H1 (cell line): ENCODE results near the gene MPPE1. TPM values are rescaled to one million over a fixed set of nuclear protein-coding genes. Genes with fewer than 3 reads are reported as not detected.

Experiments
- CTCF ChIA-PET: fragments of 300-600 bp; sonication (Branson Sonifier 250); formaldehyde crosslinking; loops from one replicate; lab custom pipeline; 2021; ENCODE audit not compliant: partially characterized antibody; lab: Charles Lee
- POLR2A ChIA-PET: fragments of 300-600 bp; sonication (Branson Sonifier 250); formaldehyde crosslinking; loops from one replicate; lab custom pipeline; 2021; ENCODE audit warnings: inconsistent platforms; ENCODE audit not compliant: partially characterized antibody; lab: Charles Lee
- DNase-seq, 2 experiments: peaks; one replicate each; pipeline versions ENCODE4 v3.0.0 to v3.0.0-alpha.2; 2010 to 2022; ENCODE audit warnings: low spot score in 2 of 2, low read depth in 1 of 2, mixed read lengths in 1 of 2
- FAIRE-seq: peaks from 2 replicates; lab custom pipeline; 2011; peaks lifted over from hg19 to GRCh38; lab: Jason Lieb, UNC
- H2AFZ ChIP-seq: 2 replicates; pipeline ENCODE4 v1.8.1; 2012; ENCODE audit warnings: low read length, inconsistent platforms
- H2AK5ac ChIP-seq: 2 replicates; pipeline ENCODE4 v1.6.1; 2013; ENCODE audit warnings: low read depth, low read length
- H2BK120ac ChIP-seq: replicated peaks from 2 replicates; pipeline ENCODE3; 2013; ENCODE audit warnings: low read depth, low read length, inconsistent platforms
- H2BK12ac ChIP-seq: 2 replicates; pipeline ENCODE4 v1.6.1; 2013; ENCODE audit warnings: low read depth, low read length
- H2BK15ac ChIP-seq: 2 replicates; pipeline ENCODE4 v1.6.1; 2013; ENCODE audit warnings: low read length
- H2BK20ac ChIP-seq: 2 replicates; pipeline ENCODE4 v1.6.1; 2013; ENCODE audit warnings: low read length
- H2BK5ac ChIP-seq: 2 replicates; pipeline ENCODE4 v1.6.1; 2013; ENCODE audit warnings: low read depth, low read length
- H3K14ac ChIP-seq: 2 replicates; pipeline ENCODE4 v1.6.1; 2013; ENCODE audit warnings: inconsistent platforms; ENCODE audit not compliant: insufficient read length
- H3K18ac ChIP-seq: 2 replicates; pipeline ENCODE4 v1.6.1; 2013; ENCODE audit warnings: low read length; ENCODE audit errors: extremely low read depth
- H3K23ac ChIP-seq: 2 replicates; pipeline ENCODE4 v1.6.1; 2013; ENCODE audit warnings: inconsistent platforms; ENCODE audit not compliant: insufficient read length
- H3K23me2 ChIP-seq: 2 replicates; pipeline ENCODE4 v1.6.1; 2013; ENCODE audit warnings: low read depth, low read length
- H3K27ac ChIP-seq: 2 replicates; pipeline ENCODE4 v1.6.1; 2011; ENCODE audit warnings: low read depth, low read length, inconsistent platforms
- H3K27me3 ChIP-seq, 4 experiments: replicated peaks in 1 of 4; 1 replicate in 1 of 4; 2 replicates in 3 of 4; pipeline versions ENCODE4 v1.6.1 to v1.8.1; 2011 to 2013; ENCODE audit warnings: low read length in 3 of 4, mild to moderate bottlenecking in 3 of 4, inconsistent platforms in 2 of 4, mixed read lengths in 2 of 4, moderate library complexity in 1 of 4; ENCODE audit not compliant: control insufficient read depth in 3 of 4, insufficient read depth in 3 of 4; ENCODE audit errors: extremely low read depth in 1 of 4
- H3K36me3 ChIP-seq, 4 experiments: 2 replicates each; pipeline versions ENCODE4 v1.6.1 to v1.8.1; 2011 to 2013; ENCODE audit warnings: mild to moderate bottlenecking in 4 of 4, low read length in 3 of 4, moderate library complexity in 2 of 4, control low read depth in 1 of 4, inconsistent platforms in 1 of 4; ENCODE audit not compliant: insufficient read depth in 4 of 4, control insufficient read depth in 2 of 4
- H3K4ac ChIP-seq: replicated peaks from 2 replicates; pipeline ENCODE3; 2013; ENCODE audit warnings: low read length, low read depth, mixed read lengths, inconsistent platforms; ENCODE audit not compliant: insufficient read length
- H3K4me1 ChIP-seq, 4 experiments: replicated peaks in 1 of 4; 1 replicate in 1 of 4; 2 replicates in 3 of 4; pipeline versions ENCODE4 v1.6.1 to v1.8.1; 2011 to 2013; ENCODE audit warnings: low read length in 3 of 4, inconsistent platforms in 2 of 4, mixed read lengths in 1 of 4; ENCODE audit not compliant: insufficient read depth in 4 of 4, control insufficient read depth in 3 of 4
- H3K4me2 ChIP-seq, 2 experiments: 2 replicates each; pipeline versions ENCODE4 v1.6.1 to v1.8.1; 2011 to 2013; ENCODE audit warnings: low read depth in 2 of 2, low read length in 2 of 2, control low read depth in 1 of 2, inconsistent platforms in 1 of 2, mild to moderate bottlenecking in 1 of 2; ENCODE audit not compliant: insufficient read depth in 1 of 2
- H3K4me3 ChIP-seq, 4 experiments: fragments of 200-600, 300-600 bp in 1 of 4; sonication (generic), shearing (Covaris generic), sonication (Bioruptor Twin) in 1 of 4; 2 replicates each; pipeline versions ENCODE4 v1.5.1 to v1.8.1; 2011 to 2016; ENCODE audit warnings: low read length in 4 of 4, low read depth in 3 of 4, control low read depth in 2 of 4, inconsistent platforms in 2 of 4, mild to moderate bottlenecking in 2 of 4, mixed read lengths in 1 of 4, moderate library complexity in 1 of 4; ENCODE audit not compliant: insufficient read depth in 2 of 4; ENCODE audit errors: extremely low read depth in 1 of 4
- H3K56ac ChIP-seq: replicated peaks from 2 replicates; pipeline ENCODE3; 2013; ENCODE audit warnings: low read depth, mild to moderate bottlenecking, mixed read lengths, low read length, inconsistent platforms; ENCODE audit not compliant: insufficient read length
- H3K79me1 ChIP-seq: 2 replicates; pipeline ENCODE4 v1.6.1; 2013; ENCODE audit warnings: low read depth, low read length, control low read depth
- H3K79me2 ChIP-seq, 2 experiments: 2 replicates each; pipeline versions ENCODE4 v1.6.1 to v1.8.1; 2012 to 2013; ENCODE audit warnings: low read length in 2 of 2, mild to moderate bottlenecking in 2 of 2, inconsistent platforms in 1 of 2; ENCODE audit not compliant: insufficient read depth in 2 of 2, control insufficient read depth in 1 of 2
- H3K9ac ChIP-seq, 4 experiments: replicated peaks in 1 of 4; 1 replicate in 1 of 4; 2 replicates in 3 of 4; pipeline versions ENCODE4 v1.6.1 to v1.8.1; 2011 to 2013; ENCODE audit warnings: low read depth in 3 of 4, low read length in 3 of 4, control low read depth in 2 of 4, mild to moderate bottlenecking in 2 of 4, moderate library complexity in 2 of 4, inconsistent platforms in 1 of 4; ENCODE audit errors: extremely low read depth in 1 of 4
- H3K9me3 ChIP-seq, 2 experiments: 2 replicates each; pipeline versions ENCODE4 v1.6.1 to v1.8.1; 2012 to 2013; ENCODE audit warnings: mild to moderate bottlenecking in 2 of 2, moderate library complexity in 2 of 2, control low read depth in 1 of 2, inconsistent platforms in 1 of 2, low read depth in 1 of 2, low read length in 1 of 2, mixed read lengths in 1 of 2; ENCODE audit not compliant: insufficient read depth in 2 of 2
- H4K20me1 ChIP-seq, 2 experiments: replicated peaks in 1 of 2; 2 replicates each; pipeline versions ENCODE3 to v1.8.1; 2011 to 2013; ENCODE audit warnings: inconsistent platforms in 2 of 2, low read length in 2 of 2, mild to moderate bottlenecking in 1 of 2; ENCODE audit not compliant: insufficient read depth in 2 of 2, control insufficient read depth in 1 of 2
- H4K5ac ChIP-seq: 2 replicates; pipeline ENCODE4 v1.6.1; 2013; ENCODE audit warnings: low read length, low read depth, mixed read lengths, inconsistent platforms; ENCODE audit not compliant: insufficient read length
- H4K8ac ChIP-seq: 2 replicates; pipeline ENCODE4 v1.8.0; 2013; ENCODE audit warnings: mild to moderate bottlenecking, moderate library complexity, low read length, inconsistent platforms; ENCODE audit not compliant: insufficient read depth; ENCODE audit errors: extremely low read depth
- H4K91ac ChIP-seq: replicated peaks from 2 replicates; pipeline ENCODE3; 2013; ENCODE audit warnings: low read length, mixed read lengths, inconsistent platforms; ENCODE audit not compliant: insufficient read length
- BACH1 ChIP-seq: IDR thresholded peaks from 2 replicates; pipeline ENCODE4 v1.6.1; 2012; ENCODE audit warnings: low read length, improper control_type of control experiment
- JUN ChIP-seq: IDR thresholded peaks from 2 replicates; pipeline ENCODE4 v1.6.1; 2011; ENCODE audit warnings: low read depth, mild to moderate bottlenecking, improper control_type of control experiment, low read length
- POLR2A ChIP-seq, 2 experiments: IDR thresholded peaks; 1 replicate in 1 of 2; 2 replicates in 1 of 2; pipeline ENCODE4 v1.6.1; 2011; ENCODE audit warnings: low read depth in 2 of 2, low read length in 2 of 2, mild to moderate bottlenecking in 2 of 2; ENCODE audit errors: control extremely low read depth in 1 of 2
- RBBP5 ChIP-seq: IDR thresholded peaks from 2 replicates; pipeline ENCODE4 v1.7.1; 2012; ENCODE audit warnings: low read depth, mild to moderate bottlenecking, inconsistent platforms, low read length, moderate library complexity, borderline replicate concordance
- RXRA ChIP-seq: IDR thresholded peaks from 2 replicates; pipeline ENCODE4 v1.6.1; 2011; ENCODE audit warnings: low read depth, mild to moderate bottlenecking, low read length, moderate library complexity; ENCODE audit not compliant: insufficient read depth
- SIX5 ChIP-seq: IDR thresholded peaks from 2 replicates; pipeline ENCODE4 v1.6.1; 2011; ENCODE audit warnings: mild to moderate bottlenecking, low read depth, low read length
- SUZ12 ChIP-seq: fragments of 200-600 bp; sonication (generic); IDR thresholded peaks from 2 replicates; pipeline ENCODE4 v1.6.1; 2012; ENCODE audit warnings: mild to moderate bottlenecking, inconsistent platforms, low read length, moderate library complexity, mixed read lengths
- WGBS, 2 experiments: shearing (Covaris generic) in 1 of 2; methylation state at CpG; one replicate each; pipeline versions ENCODE4 v1.1.6 to v1.1.7; 2013 to 2015; ENCODE audit warnings: low lambda C conversion rate in 2 of 2, mixed read lengths in 2 of 2, inconsistent platforms in 1 of 2, low coverage in 1 of 2, missing lambda C conversion rate in 1 of 2; ENCODE audit not compliant: insufficient replicate concordance in 2 of 2, insufficient coverage in 1 of 2, insufficient read length in 1 of 2; ENCODE audit errors: extremely low coverage in 1 of 2, missing lambda C conversion rate in 1 of 2; 5-methylcytosine and 5-hydroxymethylcytosine counted together
- polyA plus RNA-seq, 7 experiments: library from polyadenylated mRNA; depleted of rRNA in 3 of 7; stranded (reverse) in 5 of 7; unstranded in 2 of 7; fragments of >200 nt in 5 of 7; fragments of 200-250 nt in 2 of 7; gene quantifications; 1 replicate in 5 of 7; 2 replicates in 1 of 7; 4 replicates in 1 of 7; pipeline versions ENCODE4 v1.2.1 to v1.2.3, GENCODE V29; 2011 to 2013; ENCODE audit warnings: missing spikeins in 2 of 7, mixed read lengths in 2 of 7
- total RNA-seq: library from RNA; stranded (reverse); fragmentation: NEBNext Ultra II Directional; extraction: Animal tissue kit (Norgen Biotek cat#: 25700); gene quantifications from 2 replicates; pipeline ENCODE4 v1.2.1, GENCODE V29; 2021
- TF ChIP-seq, protein P1 (sequence below): IDR thresholded peaks from 2 replicates; pipeline ENCODE4 v1.6.1; 2012; ENCODE audit warnings: inconsistent platforms
- TF ChIP-seq, protein P2 (sequence below): IDR thresholded peaks from 2 replicates; pipeline ENCODE4 v1.6.1; 2011; ENCODE audit warnings: low read depth, mild to moderate bottlenecking, low read length; ENCODE audit not compliant: insufficient read depth
- TF ChIP-seq, protein P3 (sequence below), 3 experiments: IDR thresholded peaks; 1 replicate in 2 of 3; 2 replicates in 1 of 3; pipeline versions ENCODE4 v1.5.1 to v1.6.1; 2011; ENCODE audit warnings: low read length in 3 of 3, mild to moderate bottlenecking in 3 of 3, inconsistent platforms in 2 of 3, low read depth in 1 of 3, moderate library complexity in 1 of 3; ENCODE audit not compliant: insufficient read depth in 1 of 3; ENCODE audit errors: control extremely low read depth in 1 of 3

The MPPE1 gene
- total and polyA plus RNA-seq, 2 of the 8 experiments (the other 6 are each of a cell fraction or from before 2014, with no cell fraction given), result 13.7 to 20.9 TPM

DNA sequence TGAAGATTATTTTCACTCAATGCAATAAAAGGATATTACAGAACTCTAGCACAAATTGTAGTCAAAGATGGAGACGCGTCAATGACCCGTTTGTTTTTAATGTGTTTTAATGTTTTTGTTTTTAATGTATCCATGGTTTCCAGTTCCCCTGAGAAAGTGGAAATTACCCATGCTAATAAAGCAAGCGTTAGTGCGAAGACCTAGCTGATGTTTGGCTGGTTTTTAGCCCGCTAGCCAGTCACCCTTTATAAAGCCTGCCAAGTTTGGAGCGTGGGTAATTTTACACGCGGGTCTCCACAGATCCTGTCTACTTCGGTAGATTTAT, 57.3 kb downstream of the MPPE1 start:
- POLR2A ChIA-PET, result interaction anchor here (0.9 to 1.5 kb wide), 3 partner anchors 10 to 41 kb away, joined by 3 to 5 read pairs (median 3); no protein-coding TSS in a partner anchor
- H3K4me3 ChIP-seq, result peak overlapping the region; percentile 90 to 100 (median 95)
- TF ChIP-seq JUN (no peak), SUZ12 (no peak), POLR2A (IDR thresholded peaks at IDR 0.05; ENCODE audit: control extremely low read depth in 1 of 2, low read depth in 2 of 2, low read length in 2 of 2) (no peak), SIX5 (no peak), BACH1 (no peak), RXRA (no peak), RBBP5 (no peak)
- TF ChIP-seq, protein P1, sequence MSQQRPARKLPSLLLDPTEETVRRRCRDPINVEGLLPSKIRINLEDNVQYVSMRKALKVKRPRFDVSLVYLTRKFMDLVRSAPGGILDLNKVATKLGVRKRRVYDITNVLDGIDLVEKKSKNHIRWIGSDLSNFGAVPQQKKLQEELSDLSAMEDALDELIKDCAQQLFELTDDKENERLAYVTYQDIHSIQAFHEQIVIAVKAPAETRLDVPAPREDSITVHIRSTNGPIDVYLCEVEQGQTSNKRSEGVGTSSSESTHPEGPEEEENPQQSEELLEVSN, result no peak
- TF ChIP-seq, protein P2, sequence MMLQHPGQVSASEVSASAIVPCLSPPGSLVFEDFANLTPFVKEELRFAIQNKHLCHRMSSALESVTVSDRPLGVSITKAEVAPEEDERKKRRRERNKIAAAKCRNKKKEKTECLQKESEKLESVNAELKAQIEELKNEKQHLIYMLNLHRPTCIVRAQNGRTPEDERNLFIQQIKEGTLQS, result no peak
- TF ChIP-seq, protein P3, sequence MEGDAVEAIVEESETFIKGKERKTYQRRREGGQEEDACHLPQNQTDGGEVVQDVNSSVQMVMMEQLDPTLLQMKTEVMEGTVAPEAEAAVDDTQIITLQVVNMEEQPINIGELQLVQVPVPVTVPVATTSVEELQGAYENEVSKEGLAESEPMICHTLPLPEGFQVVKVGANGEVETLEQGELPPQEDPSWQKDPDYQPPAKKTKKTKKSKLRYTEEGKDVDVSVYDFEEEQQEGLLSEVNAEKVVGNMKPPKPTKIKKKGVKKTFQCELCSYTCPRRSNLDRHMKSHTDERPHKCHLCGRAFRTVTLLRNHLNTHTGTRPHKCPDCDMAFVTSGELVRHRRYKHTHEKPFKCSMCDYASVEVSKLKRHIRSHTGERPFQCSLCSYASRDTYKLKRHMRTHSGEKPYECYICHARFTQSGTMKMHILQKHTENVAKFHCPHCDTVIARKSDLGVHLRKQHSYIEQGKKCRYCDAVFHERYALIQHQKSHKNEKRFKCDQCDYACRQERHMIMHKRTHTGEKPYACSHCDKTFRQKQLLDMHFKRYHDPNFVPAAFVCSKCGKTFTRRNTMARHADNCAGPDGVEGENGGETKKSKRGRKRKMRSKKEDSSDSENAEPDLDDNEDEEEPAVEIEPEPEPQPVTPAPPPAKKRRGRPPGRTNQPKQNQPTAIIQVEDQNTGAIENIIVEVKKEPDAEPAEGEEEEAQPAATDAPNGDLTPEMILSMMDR (IDR thresholded peaks at IDR 0.05; ENCODE audit: control extremely low read depth in 1 of 3, insufficient read depth in 1 of 3, low read depth in 1 of 3, low read length in 3 of 3), result no peak

More for the DNA sequence above, 57.3 kb downstream of the MPPE1 start:
- Histone ChIP-seq H2BK120ac (no peak overlapping the region), H4K91ac (no peak overlapping the region), H3K56ac (no peak overlapping the region), H3K23ac (no peak overlapping the region), H4K5ac (no peak overlapping the region), H3K27me3 (no peaks in the 10 kb centered on the region), H3K27ac (no peak overlapping the region), H3K4ac (no peak overlapping the region), H4K20me1 (peaks cover 0 to 9% of the 10 kb centered on the region in 2 experiments), H3K4me1 (peaks cover 3 to 5% (median 4%) of the 10 kb centered on the region in 4 experiments; a peak in 5 of 7 replicates), H3K79me2 (peaks cover 8 to 24% of the 10 kb centered on the region in 2 experiments; a peak in 3 of 4 replicates), H4K8ac (no peak overlapping the region), H3K79me1 (0 out of 2 replicates have a peak, but pooled peaks cover 3% of the 10 kb centered on the region), H2BK20ac (no peak overlapping the region), H3K9me3 (no peaks in the 10 kb centered on the region), H2AK5ac (no peak overlapping the region), H2BK12ac (no peak overlapping the region), H3K23me2 (no peaks in the 10 kb centered on the region; the same call in 1 of the 2 replicates), H3K14ac (no peak overlapping the region), H3K4me2 (peak overlapping the region; percentile 60 to 79), H2BK15ac (no peak overlapping the region), H3K18ac (no peak overlapping the region), H3K36me3 (no peaks in the 10 kb centered on the region), H2AFZ (peak overlapping the region; percentile 68; the same call in 1 of the 2 replicates), H2BK5ac (no peak overlapping the region), H3K9ac (peak overlapping the region in 2 of 4 experiments; percentile 95 to 96; a peak in 4 of 7 replicates)
- CTCF ChIA-PET, result interaction anchor here (1.0 to 2.6 kb wide), 2 partner anchors 21 to 90 kb away, joined by 3 to 6 read pairs; no protein-coding TSS in a partner anchor
- WGBS, 2 experiments, result 21% methylated on average over 10 of the region's 10 CpGs; no CpG with 5 or more reads in 1 of the 2 experiments
- no peak for FAIRE-seq
- DNase-seq, result no peak
